OCI-LY3 (cell line): Measurements from ENCODE around the gene HEG1.

Experiments
- H2AFZ ChIP-seq: fragments of 200-600, 300-600 bp; shearing (Covaris generic); 2 replicates; pipeline ENCODE4 v1.6.0; 2014; ENCODE audit warnings: antibody characterized with exemption, low read depth, low read length
- H3K27ac ChIP-seq: fragments of 200-600, 300-600 bp; sonication (generic); 2 replicates; pipeline ENCODE4 v1.5.1; 2014; ENCODE audit warnings: mild to moderate bottlenecking, low read length, moderate library complexity, mixed read lengths
- H3K27me3 ChIP-seq: fragments of 200-600, 300-600 bp; sonication (generic); 2 replicates; pipeline ENCODE4 v1.6.1; 2014; ENCODE audit warnings: low read depth, low read length, mixed read lengths
- H3K36me3 ChIP-seq: fragments of 200-600, 300-600 bp; sonication (generic); replicated peaks from 2 replicates; pipeline ENCODE3; 2014; ENCODE audit warnings: low read depth, low read length, mixed read lengths
- H3K4me1 ChIP-seq: fragments of 300-600, 200-600 bp; sonication (generic); 2 replicates; pipeline ENCODE4 v1.6.1; 2014; ENCODE audit warnings: low read length, mixed read lengths
- H3K4me2 ChIP-seq: fragments of 200-600, 300-600 bp; sonication (generic); 2 replicates; pipeline ENCODE4 v1.6.1; 2014; ENCODE audit warnings: low read length, mixed read lengths
- H3K4me3 ChIP-seq: fragments of 300-600, 200-600 bp; sonication (generic); 2 replicates; pipeline ENCODE4 v1.5.1; 2014; ENCODE audit warnings: antibody characterized with exemption, mild to moderate bottlenecking, low read length, moderate library complexity
- H3K79me2 ChIP-seq: fragments of 300-600, 200-600 bp; shearing (Covaris generic); 2 replicates; pipeline ENCODE4 v1.6.1; 2014; ENCODE audit warnings: mild to moderate bottlenecking, low read length, mixed read lengths
- H3K9ac ChIP-seq: fragments of 300-600, 200-600 bp; shearing (Covaris generic); 2 replicates; pipeline ENCODE4 v1.6.0; 2014; ENCODE audit warnings: mild to moderate bottlenecking, low read length, moderate library complexity
- H3K9me3 ChIP-seq: fragments of 200-600, 300-600 bp; shearing (Covaris generic); 2 replicates; pipeline ENCODE4 v1.6.1; 2014; ENCODE audit warnings: low read length, mixed read lengths; ENCODE audit not compliant: insufficient read depth
- H4K20me1 ChIP-seq: fragments of 200-600, 300-600 bp; sonication (generic); 2 replicates; pipeline ENCODE4 v1.6.1; 2016; ENCODE audit warnings: low read length, mixed read lengths; ENCODE audit not compliant: insufficient read depth
- CTCF ChIP-seq: fragments of 200-600, 300-600 bp; sonication (generic); IDR thresholded peaks from 2 replicates; pipeline ENCODE4 v1.5.1; 2014; ENCODE audit warnings: antibody characterized with exemption, low read length, low read depth
- EZH2phosphoT487 ChIP-seq: fragments of 200-600 bp; shearing (Covaris generic); IDR thresholded peaks from 2 replicates; pipeline ENCODE4 v1.6.1; 2018; ENCODE audit warnings: antibody characterized with exemption, mixed run types, low read depth

HEG1 gene

GRCh38 chr3:124998247-124998630 lies 57.6 kb downstream of the HEG1 start:
- H2AFZ ChIP-seq = no peak overlapping the region
- H3K4me2 ChIP-seq = no peak overlapping the region
- no peak overlapping the region for H3K27ac ChIP-seq
- no peaks in the 10 kb centered on the region for H3K36me3 ChIP-seq
- no peak overlapping the region for H3K4me3 ChIP-seq
- H3K27me3 ChIP-seq = no peaks in the 10 kb centered on the region
- no peaks in the 10 kb centered on the region for H3K9me3 ChIP-seq
- no peaks in the 10 kb centered on the region for H3K79me2 ChIP-seq
- peaks cover 4% of the 10 kb centered on the region for H3K4me1 ChIP-seq
- TF ChIP-seq EZH2phosphoT487 = no peak
- no peak for TF ChIP-seq CTCF
- H4K20me1 ChIP-seq = no peaks in the 10 kb centered on the region
- H3K9ac ChIP-seq = no peak overlapping the region

- Histone ChIP-seq H3K4me2 (no peak overlapping the region), H3K4me3 (no peak overlapping the region), H4K20me1 (no peaks in the 10 kb centered on the region), H3K9me3 (no peaks in the 10 kb centered on the region), H2AFZ (no peak overlapping the region), H3K9ac (no peak overlapping the region), H3K4me1 (peaks cover 8% of the 10 kb centered on the region), H3K27ac (no peak overlapping the region), H3K79me2 (no peaks in the 10 kb centered on the region), H3K27me3 (no peaks in the 10 kb centered on the region), H3K36me3 (no peaks in the 10 kb centered on the region)
- TF ChIP-seq EZH2phosphoT487 = no peak
- no peak for TF ChIP-seq CTCF
Measured at GRCh38 chr3:124997303-124998246, 58.2 kb downstream of the HEG1 start.

GRCh38 chr3:124995460-124995994 lies 60.3 kb downstream of the HEG1 start:
- H3K9me3 ChIP-seq = no peaks in the 10 kb centered on the region
- H3K36me3 ChIP-seq = no peaks in the 10 kb centered on the region
- H3K79me2 ChIP-seq = no peaks in the 10 kb centered on the region
- H3K4me2 ChIP-seq = peak overlapping the region; percentile 42
- no peaks in the 10 kb centered on the region for H4K20me1 ChIP-seq
- H2AFZ ChIP-seq = peak overlapping the region; percentile 72; the same call in 1 of the 2 replicates
- TF ChIP-seq CTCF (peak; percentile 88), EZH2phosphoT487 (no peak)
- no peak overlapping the region for H3K9ac ChIP-seq
- H3K4me3 ChIP-seq = no peak overlapping the region
- H3K27me3 ChIP-seq = no peaks in the 10 kb centered on the region
- no peak overlapping the region for H3K27ac ChIP-seq
- H3K4me1 ChIP-seq = peaks cover 8% of the 10 kb centered on the region

GRCh38 chr3:124993466-124993865 lies 62.3 kb downstream of the HEG1 start:
- TF ChIP-seq CTCF (no peak), EZH2phosphoT487 (no peak)
- Histone ChIP-seq H3K36me3 (no peaks in the 10 kb centered on the region), H3K4me2 (no peak overlapping the region), H3K4me3 (no peak overlapping the region), H3K9ac (no peak overlapping the region), H3K9me3 (no peaks in the 10 kb centered on the region), H2AFZ (no peak overlapping the region), H3K79me2 (no peaks in the 10 kb centered on the region), H3K4me1 (peaks cover 8% of the 10 kb centered on the region), H4K20me1 (no peaks in the 10 kb centered on the region), H3K27ac (no peak overlapping the region), H3K27me3 (no peaks in the 10 kb centered on the region)
